Measurements from ENCODE around the gene EIF5A.

- TF ChIP-seq, protein P1, sequence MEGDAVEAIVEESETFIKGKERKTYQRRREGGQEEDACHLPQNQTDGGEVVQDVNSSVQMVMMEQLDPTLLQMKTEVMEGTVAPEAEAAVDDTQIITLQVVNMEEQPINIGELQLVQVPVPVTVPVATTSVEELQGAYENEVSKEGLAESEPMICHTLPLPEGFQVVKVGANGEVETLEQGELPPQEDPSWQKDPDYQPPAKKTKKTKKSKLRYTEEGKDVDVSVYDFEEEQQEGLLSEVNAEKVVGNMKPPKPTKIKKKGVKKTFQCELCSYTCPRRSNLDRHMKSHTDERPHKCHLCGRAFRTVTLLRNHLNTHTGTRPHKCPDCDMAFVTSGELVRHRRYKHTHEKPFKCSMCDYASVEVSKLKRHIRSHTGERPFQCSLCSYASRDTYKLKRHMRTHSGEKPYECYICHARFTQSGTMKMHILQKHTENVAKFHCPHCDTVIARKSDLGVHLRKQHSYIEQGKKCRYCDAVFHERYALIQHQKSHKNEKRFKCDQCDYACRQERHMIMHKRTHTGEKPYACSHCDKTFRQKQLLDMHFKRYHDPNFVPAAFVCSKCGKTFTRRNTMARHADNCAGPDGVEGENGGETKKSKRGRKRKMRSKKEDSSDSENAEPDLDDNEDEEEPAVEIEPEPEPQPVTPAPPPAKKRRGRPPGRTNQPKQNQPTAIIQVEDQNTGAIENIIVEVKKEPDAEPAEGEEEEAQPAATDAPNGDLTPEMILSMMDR (conservative IDR thresholded peaks at IDR 0.05 in 1 of 2, IDR thresholded peaks at IDR 0.05 in 1 of 2; ENCODE audit: low read depth in 1 of 2, low read length in 2 of 2) = no peak
- no peak for TF ChIP-seq EZH2 (IDR thresholded peaks at IDR 0.05; ENCODE audit: low read length, missing control alignments)
Measured at GRCh38 chr17:7355053-7355452, 47.6 kb downstream of the EIF5A start, which contains the start of gene TMEM95.

Measured in fibroblast of lung (primary cell).